Right ventricle myocardium inferior (tissue), 1 donor: ENCODE measurements around the gene REL. TPM values are rescaled to one million over a fixed set of nuclear protein-coding genes. Genes with fewer than 3 reads are reported as not detected.
A peak's percentile ranks its signal among the peaks of the same experiment; 100 is the strongest.
"Not testable (repeated sequence)": the region's sequence is repeated elsewhere in the genome, so short reads cannot be mapped to it uniquely, and the experiment has no call there.

Experiments used
- ATAC-seq: fragments of 200-7000 bp; cut with Tn5 transposase; one replicate; pipeline ENCODE4 v1.9.1; 2020; ENCODE audit warnings: mild to moderate bottlenecking, moderate library complexity
- DNase-seq: peaks from one replicate; pipeline ENCODE4 v3.0.0; 2021; ENCODE audit errors: missing footprints
- intact Hi-C: fragments of 100-400 bp; cut with DNase I; formaldehyde crosslinking; loops from one replicate; pipeline ENCODE4 v1.11.0; 2022
- total RNA-seq: library from RNA; stranded (reverse); fragmentation: NEBNext Ultra II Directional; extraction: Animal tissue kit (Norgen Biotek cat#: 25700); gene quantifications from one replicate; pipeline ENCODE4 v1.2.1, GENCODE V29; 2021
- donor health status: DM: no; HTN: yes; CAD: no; lungs with severe emphysema.

Gene REL
- total RNA-seq, 1 donor from 2014 or later = 5.3 TPM

- intact Hi-C loops = no loop called here
- DNase-seq = no peak
- ATAC-seq = no peak
Measured at GRCh38 chr2:60862642-60863041, 18.7 kb upstream of the REL start.

DNA sequence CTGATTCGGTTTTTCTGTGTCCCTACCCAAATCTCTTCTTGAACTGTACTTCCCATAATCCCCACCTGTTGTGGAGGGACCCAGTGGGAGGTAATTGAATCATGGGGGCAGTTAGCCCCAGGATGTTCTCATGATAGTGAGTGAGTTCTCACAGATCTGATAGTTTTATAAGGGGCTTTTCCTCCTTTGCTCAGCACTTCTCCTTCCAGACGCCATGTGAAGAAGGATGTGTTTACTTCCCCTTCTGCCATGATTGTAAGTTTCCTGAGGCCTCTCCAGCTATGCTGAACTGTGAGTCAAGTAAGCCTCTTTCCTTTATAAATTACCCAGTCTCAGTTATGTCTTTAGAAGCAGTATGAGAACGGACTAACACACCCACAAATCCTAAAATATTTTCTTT is 16.0 kb upstream of the REL start:
- ATAC-seq, intact Hi-C loops, DNase-seq: not testable (repeated sequence)

- ATAC-seq = no peak
- intact Hi-C loops = no loop called here
- no peak for DNase-seq
Measured at GRCh38 chr2:60867007-60867406, 14.4 kb upstream of the REL start.

- peak; percentile 64 for ATAC-seq
- no peak for DNase-seq
- intact Hi-C loops = no loop called here
Measured at GRCh38 chr2:60867848-60868247, 13.5 kb upstream of the REL start.

DNA sequence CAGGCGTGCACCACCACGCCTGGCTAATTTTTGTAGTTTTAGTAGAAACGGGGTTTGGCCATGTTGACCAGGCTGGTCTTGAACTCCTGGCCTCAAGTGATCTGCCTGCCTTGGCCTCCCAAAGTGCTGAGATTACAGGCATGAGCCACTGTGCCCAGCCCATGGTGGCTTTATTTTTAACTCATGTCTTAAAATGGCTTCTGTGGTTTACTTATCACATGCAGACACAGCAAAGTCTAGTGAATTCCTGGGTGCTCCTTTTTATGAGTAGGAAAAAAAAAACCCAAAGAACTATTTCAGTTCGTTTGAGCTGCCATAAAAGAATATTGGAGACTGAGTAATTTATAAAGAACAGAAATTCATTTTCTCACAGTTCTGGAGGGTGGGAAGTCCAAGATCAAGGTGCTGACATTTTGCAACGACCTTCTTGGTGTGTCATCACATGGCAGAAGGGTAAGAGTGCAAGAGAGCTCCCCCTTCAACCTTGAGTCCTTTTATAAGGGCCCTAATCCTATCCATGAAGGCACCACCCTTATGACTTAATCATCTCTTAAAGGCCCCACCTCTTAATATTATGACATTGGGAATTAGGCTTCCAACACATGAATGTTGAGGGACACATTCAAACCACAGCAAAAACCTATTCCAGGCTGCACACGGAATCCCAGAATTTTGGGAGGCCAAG is 12.6 kb upstream of the REL start:
- no peak for DNase-seq
- no peak for ATAC-seq
- intact Hi-C loops = no loop called here

DNA sequence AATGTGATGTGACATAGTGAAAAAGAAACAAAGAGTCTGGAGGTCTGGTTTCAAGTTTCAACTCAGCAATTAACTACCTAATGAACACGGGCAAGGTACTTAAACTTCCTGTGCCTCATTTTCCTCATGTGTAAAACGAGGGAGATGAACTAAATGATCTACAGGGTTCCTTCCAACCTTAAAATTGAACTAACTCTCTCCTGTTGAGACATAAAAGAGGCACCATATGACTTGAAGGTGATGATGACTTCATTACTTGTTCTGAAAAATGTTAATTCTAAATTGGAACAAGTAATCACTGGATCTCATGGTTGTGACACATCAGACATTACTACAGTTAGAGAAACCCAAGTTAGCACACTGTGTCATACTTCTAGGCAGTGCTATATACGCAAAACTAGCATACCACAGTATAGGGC is 8.9 kb upstream of the REL start:
- ATAC-seq (no peak), DNase-seq (no peak)
- intact Hi-C loops = no loop called here

- DNase-seq = no peak
- intact Hi-C loops = no loop called here
- no peak for ATAC-seq
Measured at GRCh38 chr2:60873381-60873780, 8.0 kb upstream of the REL start.

DNA sequence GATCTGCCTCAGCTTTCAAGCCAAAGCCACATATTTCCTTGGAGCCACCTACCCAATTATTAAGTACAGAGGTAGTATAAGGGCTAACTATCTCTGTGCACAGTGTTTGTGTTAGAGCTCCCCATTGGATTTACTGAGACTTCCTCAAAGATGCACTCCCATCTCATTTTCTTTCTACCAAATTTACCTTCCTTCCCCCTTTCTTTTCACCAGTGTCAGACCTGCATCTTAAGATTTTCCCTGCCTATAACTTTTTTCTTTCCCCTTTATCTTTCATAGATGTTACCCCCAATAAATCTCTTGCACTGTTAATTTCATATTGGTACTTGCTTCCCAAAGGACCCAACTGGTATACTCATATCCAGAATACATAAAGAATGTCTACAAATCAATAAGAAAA is 5.9 kb upstream of the REL start:
- ATAC-seq (no peak), DNase-seq (no peak)
- intact Hi-C loops = no loop called here

DNA sequence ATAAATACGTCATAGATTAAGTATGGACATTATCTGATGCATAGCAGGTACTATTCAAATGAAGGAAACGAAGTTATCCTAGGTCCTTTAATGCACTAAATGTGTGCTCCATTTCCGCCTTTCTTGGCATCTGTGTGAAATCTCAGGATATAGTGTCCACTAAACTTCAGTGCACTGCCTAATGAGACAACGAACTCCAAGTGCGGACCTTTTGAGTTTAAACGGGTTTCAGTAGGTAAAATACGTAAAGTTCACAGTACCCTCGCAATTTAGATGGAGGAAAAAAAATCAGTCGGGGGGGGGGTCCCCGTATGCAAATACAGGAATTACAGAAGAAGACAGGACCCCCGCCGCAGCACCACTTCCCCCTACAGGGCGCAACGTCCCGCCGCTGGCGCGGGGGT is 729 bp upstream of the REL start:
- intact Hi-C loops = loop anchor here (10.0 kb wide), 1 partner anchor 264 kb away; no protein-coding TSS in a partner anchor
- ATAC-seq = peak; percentile 9
- no peak for DNase-seq

DNA sequence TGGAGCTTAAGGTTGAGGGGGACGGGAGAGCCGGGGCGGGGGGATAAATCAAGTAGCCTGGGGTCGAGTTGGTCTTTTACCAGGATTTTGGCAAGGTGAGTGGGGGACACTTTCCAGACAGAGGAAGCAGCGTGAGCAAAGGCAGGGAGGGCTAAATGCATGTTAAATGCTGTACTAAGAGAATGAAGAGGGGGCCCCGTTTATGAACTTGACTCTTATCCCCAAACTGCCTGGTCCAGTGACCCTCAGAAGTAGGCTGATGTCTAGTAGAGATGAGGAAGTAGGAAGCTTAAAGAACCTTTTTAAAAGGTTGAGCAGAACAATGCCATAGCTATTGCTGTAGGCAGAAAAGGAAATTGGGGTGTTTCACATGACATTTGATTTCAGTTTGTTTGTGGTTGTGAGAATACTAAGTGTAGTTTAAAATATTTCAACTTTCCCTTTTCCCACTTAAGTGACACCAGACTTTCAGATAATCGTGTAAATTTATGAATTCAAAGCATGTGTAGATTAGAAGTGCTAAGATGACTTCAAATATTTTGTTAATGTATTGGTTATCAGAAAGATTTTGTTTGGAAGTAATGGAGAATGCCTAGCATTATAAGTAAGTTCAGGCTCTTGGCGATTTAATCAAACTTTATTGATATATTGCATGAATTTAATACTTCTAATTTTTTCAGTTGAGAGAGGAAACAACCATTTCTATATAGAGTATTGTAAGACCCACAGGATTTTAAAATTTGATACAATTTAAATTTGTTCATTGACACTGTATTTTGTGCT is 1.8 kb downstream of the REL start:
- no peak for ATAC-seq
- intact Hi-C loops = loop anchor here (2.0 to 10.0 kb wide), 2 partner anchors 134 to 262 kb away; partner anchors contain the start of gene PEX13
- DNase-seq = no peak

- intact Hi-C loops = loop anchor here (2.0 to 10.0 kb wide), 2 partner anchors 133 to 261 kb away; partner anchors contain the start of gene PEX13
- DNase-seq (no peak), ATAC-seq (no peak)
Measured at GRCh38 chr2:60883896-60884295, 2.5 kb downstream of the REL start.

- ATAC-seq = no peak
- no peak for DNase-seq
- intact Hi-C loops = loop anchor here (10.0 kb wide), 1 partner anchor 260 kb away; no protein-coding TSS in a partner anchor
Measured at GRCh38 chr2:60884800-60885199, 3.4 kb downstream of the REL start.

GRCh38 chr2:60885683-60886082 is 4.3 kb downstream of the REL start:
- intact Hi-C loops = loop anchor here (10.0 kb wide), 1 partner anchor 259 kb away; no protein-coding TSS in a partner anchor

DNA sequence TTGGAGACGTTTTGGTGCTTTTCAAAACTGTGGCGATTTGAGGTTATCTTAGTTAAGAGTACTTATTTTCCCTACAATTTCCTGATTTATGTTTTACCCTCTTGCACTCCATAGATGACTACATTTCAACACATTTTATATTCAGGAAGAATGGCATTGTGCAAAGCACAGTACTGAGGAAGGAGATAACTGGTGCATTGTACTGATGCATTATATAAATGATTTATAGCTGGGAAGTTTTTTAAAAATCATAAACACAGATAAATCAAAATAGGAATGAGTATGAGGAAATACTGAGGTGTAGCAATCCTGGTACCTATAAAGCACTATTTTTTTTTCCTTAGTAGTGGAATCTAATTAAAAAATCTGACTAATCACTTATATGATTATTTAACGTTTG is 5.6 kb downstream of the REL start:
- DNase-seq (no peak), ATAC-seq (no peak)
- intact Hi-C loops = loop anchor here (10.0 kb wide), 1 partner anchor 258 kb away; no protein-coding TSS in a partner anchor

More at GRCh38 chr2:60885683-60886082, 4.3 kb downstream of the REL start:
- no peak for ATAC-seq
- DNase-seq = no peak

DNA sequence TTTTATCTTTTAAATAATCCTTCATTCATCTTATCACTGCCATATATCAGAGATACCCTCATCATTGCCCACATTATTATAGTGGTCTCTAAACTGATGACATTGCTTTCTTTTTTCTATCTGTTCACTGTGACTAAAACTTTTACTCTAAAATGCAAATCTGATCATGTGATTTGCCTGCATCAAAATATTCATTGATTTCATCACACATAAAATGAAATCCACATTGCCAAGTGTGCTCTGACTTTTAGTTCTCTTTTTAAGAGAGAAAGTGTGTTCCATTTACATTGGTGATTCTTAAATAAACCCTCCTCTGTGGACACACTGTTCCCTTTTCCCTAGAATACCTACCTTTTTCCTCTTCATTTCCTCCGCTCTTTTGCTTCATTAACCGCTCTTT is 7.5 kb downstream of the REL start:
- no peak for DNase-seq
- intact Hi-C loops = loop anchor here (10.0 kb wide), 1 partner anchor 256 kb away; no protein-coding TSS in a partner anchor
- ATAC-seq = no peak

GRCh38 chr2:60889581-60890392 is 8.4 kb downstream of the REL start:
- DNase-seq, ATAC-seq: not testable (repeated sequence)
- intact Hi-C loops = loop anchor here (10.0 kb wide), 1 partner anchor 255 kb away; no protein-coding TSS in a partner anchor

GRCh38 chr2:60890393-60890707 is 9.0 kb downstream of the REL start:
- DNase-seq (no peak), ATAC-seq (no peak)
- intact Hi-C loops = no loop called here

GRCh38 chr2:60891180-60891579 is 9.8 kb downstream of the REL start:
- intact Hi-C loops = no loop called here
- no peak for ATAC-seq
- DNase-seq = no peak

- ATAC-seq (no peak), DNase-seq (no peak)
- intact Hi-C loops = no loop called here
Measured at GRCh38 chr2:60898567-60898966, 17.2 kb downstream of the REL start.
